Activated CD4-positive, alpha-beta T cell treated with anti-CD3 and anti-CD28 coated beads, Interleukin-2, amount 50 U/mL, for 16 hours (primary cell): ENCODE data around the gene SPOPL.
"Not testable (repeated sequence)": the region's sequence is repeated elsewhere in the genome, so short reads cannot be mapped to it uniquely, and the experiment has no call there.

Source experiments
- DNase-seq: peaks from one replicate; pipeline ENCODE4 v3.0.0-alpha.2; 2020

The SPOPL gene

DNA sequence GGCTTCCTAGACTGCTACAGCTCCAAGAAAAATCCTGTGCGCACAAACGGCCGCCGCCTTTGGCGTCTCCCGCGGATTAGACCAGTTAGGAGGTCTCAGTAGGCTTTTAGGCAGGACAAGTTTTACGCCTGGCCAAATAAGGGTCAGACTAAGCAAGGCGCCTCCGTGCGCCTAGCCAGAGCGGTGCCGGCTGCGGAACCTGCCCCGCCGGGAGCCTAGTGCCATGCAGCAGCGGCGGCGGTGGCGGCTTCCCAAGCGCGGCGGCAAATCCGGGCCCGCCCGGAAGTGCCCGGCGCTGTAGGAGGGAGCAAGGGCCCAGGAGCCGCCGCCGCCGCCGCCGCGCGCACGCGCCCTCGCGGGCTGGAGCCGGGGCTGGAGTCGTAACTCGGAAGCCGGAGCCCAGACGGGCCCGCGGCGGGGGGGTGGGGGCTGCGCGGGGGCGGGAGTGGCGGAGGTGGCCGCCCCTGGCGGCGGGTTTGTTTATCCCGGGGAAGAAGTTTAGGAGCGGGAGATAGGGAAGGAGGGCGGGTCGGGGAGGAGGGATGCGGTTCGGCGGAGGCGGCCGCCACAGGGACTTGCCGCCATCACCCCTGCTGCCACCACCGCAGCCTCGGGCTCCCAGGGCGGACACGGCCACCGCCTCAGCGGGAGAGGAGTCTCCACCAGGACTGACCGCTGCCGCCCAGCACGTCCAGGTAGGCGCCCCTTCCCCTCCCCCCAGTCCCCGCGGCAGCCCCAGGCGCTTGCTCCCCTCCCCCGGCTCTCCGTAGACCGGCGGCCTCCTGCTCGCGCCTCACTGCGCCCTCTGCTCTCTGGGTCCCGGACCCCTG lies at the start of gene SPOPL:
SPOPL (plus strand) TSS at position 346 of the 830 bp plus-strand sequence. CDS start 48,447 bp downstream, outside the sequence.
- peak; percentile 89 for DNase-seq

- DNase-seq: no peak
These were observed 49.2 kb upstream of the SPOPL start for GRCh38 chr2:138452324-138452723.

DNA sequence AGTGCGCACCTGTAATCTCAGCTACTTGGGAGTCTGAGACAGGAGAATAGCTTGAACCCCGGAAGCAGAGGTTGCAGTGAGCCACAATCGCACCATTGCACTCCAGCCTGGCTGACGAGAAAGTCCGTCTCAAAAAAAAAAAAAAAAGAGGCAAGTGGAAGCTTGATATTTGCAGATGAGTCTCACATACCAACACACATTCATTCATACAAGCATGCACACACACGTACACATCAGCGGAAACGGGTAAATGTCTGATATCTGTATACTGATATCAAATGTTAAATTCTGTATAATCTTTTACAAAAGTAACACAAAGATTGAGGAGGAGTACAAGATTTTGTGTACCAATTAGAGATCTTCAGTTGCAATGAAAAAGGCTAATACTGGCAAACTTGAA lies 47.8 kb upstream of the SPOPL start:
- no peak for DNase-seq

GRCh38 chr2:138454761-138455160 lies 46.8 kb upstream of the SPOPL start:
- DNase-seq: no peak

- no peak for DNase-seq
These were observed 46.3 kb upstream of the SPOPL start for GRCh38 chr2:138455275-138455674.

DNA sequence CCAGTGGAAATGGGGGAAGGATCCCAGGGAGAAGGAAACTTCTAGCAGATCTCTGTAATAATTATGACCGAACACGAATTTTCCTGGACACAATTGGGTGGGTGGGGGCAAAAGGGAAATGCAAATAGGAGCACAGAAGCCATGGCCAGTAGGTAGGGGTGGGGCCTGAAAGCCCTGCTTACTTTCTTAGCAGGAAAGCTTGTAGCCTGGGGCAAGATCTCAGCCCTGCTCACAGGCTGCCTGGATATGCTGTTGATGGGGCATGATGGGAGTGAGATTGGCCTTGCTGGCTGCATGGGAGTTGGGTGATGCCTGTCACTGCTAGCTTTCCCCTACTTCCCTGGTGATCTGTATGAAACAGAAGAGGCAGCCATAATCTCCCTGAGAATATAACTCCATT lies 45.9 kb upstream of the SPOPL start:
- no peak for DNase-seq

DNA sequence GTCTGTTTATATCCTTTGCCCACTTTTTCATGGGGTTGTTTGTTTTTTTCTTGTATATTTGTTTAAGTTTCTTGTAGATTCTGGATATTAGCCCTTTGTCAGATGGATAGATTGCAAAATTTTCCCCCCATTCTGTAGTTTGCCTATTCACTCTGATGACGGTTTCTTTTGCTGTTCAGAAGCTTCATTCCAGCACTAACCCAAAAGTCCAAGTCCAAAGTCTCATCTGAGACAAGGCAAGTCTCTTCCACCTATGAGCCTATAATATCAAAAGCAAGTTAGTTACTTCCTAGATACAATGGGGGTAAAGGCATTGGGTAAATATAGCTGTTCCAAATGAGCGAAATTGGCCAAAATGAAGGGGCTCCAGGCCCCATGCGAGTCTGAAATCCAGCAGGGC lies 38.9 kb upstream of the SPOPL start:
- not testable (repeated sequence) for DNase-seq

GRCh38 chr2:138468617-138469016 lies 33.0 kb upstream of the SPOPL start:
- no peak for DNase-seq

DNA sequence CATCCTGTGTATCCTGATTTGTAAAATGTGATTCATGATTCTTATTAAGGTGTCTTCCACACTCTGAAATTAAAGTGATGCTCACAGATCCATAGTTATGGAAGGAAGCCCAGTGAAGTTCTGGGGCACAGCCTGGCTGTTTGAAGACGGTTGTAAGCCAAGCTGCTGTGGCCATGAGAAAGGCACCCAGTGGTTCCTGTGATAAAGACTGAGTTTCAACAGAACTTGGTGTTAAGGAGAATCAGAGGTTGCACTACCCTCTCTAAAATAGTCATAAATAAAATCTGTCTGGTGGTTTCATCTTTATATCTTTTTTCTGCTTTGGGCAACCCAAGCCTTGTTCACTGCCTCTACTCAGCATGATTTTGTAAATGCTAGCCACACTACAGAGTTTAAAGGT lies 32.2 kb upstream of the SPOPL start:
- DNase-seq: no peak

- no peak for DNase-seq
These were observed 30.6 kb upstream of the SPOPL start for GRCh38 chr2:138470941-138471340.

DNA sequence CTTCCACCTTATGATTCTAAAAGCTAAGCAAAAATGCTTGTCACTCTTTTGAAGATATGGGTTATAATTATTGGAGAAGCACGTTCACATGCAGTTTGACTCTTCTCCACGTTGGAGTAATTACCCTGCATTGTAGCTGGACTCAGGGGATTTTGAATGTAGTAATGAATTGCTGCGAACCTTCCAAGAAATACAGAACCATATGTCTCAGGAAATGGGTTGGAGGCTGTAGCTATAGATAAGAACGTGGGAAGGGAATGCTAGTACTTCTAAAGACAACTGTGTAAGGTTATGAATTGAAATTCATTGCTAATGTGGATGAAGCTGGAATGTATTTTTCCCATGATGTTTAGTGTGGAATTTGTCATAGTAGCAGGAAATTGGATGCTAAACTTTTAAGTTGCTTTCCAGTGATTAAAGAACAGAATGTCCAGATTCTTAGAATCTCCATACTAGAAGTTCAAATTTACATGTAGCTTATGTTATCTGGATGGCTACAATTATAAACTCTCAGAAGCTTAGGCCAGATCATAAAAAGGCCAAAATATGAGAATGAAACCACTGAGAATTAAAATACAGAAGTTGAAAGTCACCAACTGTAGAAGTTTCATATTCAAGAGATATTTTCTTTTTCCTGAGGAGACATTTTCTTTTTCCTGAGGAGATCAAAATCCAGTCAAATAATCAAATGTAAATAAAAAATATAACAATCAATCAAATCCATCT lies 27.3 kb upstream of the SPOPL start:
- DNase-seq: no peak

DNA sequence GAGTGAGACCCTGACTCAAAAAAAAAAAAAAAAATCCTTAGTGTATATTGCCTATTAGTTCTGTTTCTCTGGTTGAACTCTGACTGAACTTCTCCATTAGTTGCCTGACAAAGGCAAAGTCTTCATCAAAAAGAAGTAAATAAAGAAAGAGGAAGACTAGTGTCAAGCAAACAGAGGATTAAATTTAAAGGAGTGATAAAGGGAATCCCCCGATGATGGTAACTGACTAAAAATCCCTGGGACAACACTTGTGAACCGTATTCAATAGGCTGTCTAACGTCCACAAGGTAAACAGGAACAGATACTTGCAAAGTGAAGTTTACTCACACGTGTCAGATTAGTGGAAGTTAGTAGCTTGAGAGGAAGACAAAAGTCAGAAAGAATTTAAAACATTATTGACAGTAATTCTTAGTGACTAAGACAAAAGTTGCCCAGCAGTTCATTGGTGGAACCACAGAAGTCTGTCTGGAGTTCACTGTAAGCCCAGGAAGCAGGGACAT lies 26.2 kb upstream of the SPOPL start:
- no peak for DNase-seq

- no peak for DNase-seq
These were observed 25.4 kb upstream of the SPOPL start for GRCh38 chr2:138476186-138476585.

GRCh38 chr2:138476940-138477339 lies 24.6 kb upstream of the SPOPL start:
- no peak for DNase-seq

GRCh38 chr2:138482796-138483195 lies 18.8 kb upstream of the SPOPL start:
- DNase-seq: not testable (repeated sequence)

- DNase-seq: no peak
These were observed 16.6 kb upstream of the SPOPL start for GRCh38 chr2:138485019-138485418.

GRCh38 chr2:138486363-138487198 lies 15.0 kb upstream of the SPOPL start:
- DNase-seq: no peak

GRCh38 chr2:138490673-138491494 lies 10.7 kb upstream of the SPOPL start:
- DNase-seq: no peak

GRCh38 chr2:138491495-138491862 lies 10.1 kb upstream of the SPOPL start:
- no peak for DNase-seq

GRCh38 chr2:138492160-138492559 lies 9.4 kb upstream of the SPOPL start:
- no peak for DNase-seq

- DNase-seq: no peak
These were observed 8.2 kb upstream of the SPOPL start for GRCh38 chr2:138493334-138493733.

GRCh38 chr2:138494265-138494966 lies 7.2 kb upstream of the SPOPL start:
- no peak for DNase-seq
